AG10803 (cell line): ENCODE measurements around the gene L3MBTL3.

Experiments used
- DNase-seq: peaks from one replicate; pipeline ENCODE4 v3.0.0; 2010; ENCODE audit warnings: low read depth
- H3K4me3 ChIP-seq: 2 replicates; pipeline ENCODE4 v1.5.1; 2011; ENCODE audit warnings: mild to moderate bottlenecking, low read length, control low read depth
- TF ChIP-seq, protein P1 (sequence below): conservative IDR thresholded peaks from 2 replicates; pipeline ENCODE4 v1.5.1; 2011; ENCODE audit warnings: mild to moderate bottlenecking, low read length, control low read depth, inconsistent platforms

The L3MBTL3 gene

GRCh38 chr6:130070792-130071191, 52.4 kb downstream of the L3MBTL3 start:
- TF ChIP-seq, protein P1, sequence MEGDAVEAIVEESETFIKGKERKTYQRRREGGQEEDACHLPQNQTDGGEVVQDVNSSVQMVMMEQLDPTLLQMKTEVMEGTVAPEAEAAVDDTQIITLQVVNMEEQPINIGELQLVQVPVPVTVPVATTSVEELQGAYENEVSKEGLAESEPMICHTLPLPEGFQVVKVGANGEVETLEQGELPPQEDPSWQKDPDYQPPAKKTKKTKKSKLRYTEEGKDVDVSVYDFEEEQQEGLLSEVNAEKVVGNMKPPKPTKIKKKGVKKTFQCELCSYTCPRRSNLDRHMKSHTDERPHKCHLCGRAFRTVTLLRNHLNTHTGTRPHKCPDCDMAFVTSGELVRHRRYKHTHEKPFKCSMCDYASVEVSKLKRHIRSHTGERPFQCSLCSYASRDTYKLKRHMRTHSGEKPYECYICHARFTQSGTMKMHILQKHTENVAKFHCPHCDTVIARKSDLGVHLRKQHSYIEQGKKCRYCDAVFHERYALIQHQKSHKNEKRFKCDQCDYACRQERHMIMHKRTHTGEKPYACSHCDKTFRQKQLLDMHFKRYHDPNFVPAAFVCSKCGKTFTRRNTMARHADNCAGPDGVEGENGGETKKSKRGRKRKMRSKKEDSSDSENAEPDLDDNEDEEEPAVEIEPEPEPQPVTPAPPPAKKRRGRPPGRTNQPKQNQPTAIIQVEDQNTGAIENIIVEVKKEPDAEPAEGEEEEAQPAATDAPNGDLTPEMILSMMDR = no peak
- DNase-seq = peak; percentile 24

GRCh38 chr6:130075879-130076460, 57.6 kb downstream of the L3MBTL3 start:
- no peak for DNase-seq
- TF ChIP-seq, protein P1 = no peak
- no peak overlapping the region for H3K4me3 ChIP-seq

More at GRCh38 chr6:130070792-130071191, 52.4 kb downstream of the L3MBTL3 start:
- no peak overlapping the region for H3K4me3 ChIP-seq

GRCh38 chr6:130076512-130076911, 58.1 kb downstream of the L3MBTL3 start:
- DNase-seq = peak; percentile 13

DNA sequence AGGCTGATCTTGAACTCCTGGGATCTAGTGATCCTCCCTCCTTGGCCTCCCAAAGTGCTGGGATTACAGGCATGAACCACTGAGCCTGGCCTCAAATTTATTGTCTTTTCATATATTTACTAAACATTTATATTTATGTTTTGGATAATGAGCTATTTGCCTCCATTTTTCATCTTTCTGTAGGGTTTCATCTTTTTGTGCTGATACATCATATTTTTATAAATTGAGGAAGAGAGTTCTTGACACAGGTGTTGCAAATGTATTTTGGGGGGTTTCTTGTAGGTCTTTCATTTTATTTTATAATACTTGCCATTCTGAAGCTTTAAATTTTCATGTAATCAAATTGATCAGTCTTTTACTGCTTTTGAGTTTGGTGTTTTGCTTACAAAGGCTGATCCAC, 72.4 kb downstream of the L3MBTL3 start:
- no peak overlapping the region for H3K4me3 ChIP-seq

More at GRCh38 chr6:130076512-130076911, 58.1 kb downstream of the L3MBTL3 start:
- H3K4me3 ChIP-seq = no peak overlapping the region
- TF ChIP-seq, protein P1 = peak; percentile 47

GRCh38 chr6:130093546-130093945, 75.2 kb downstream of the L3MBTL3 start:
- H3K4me3 ChIP-seq = no peak overlapping the region
- DNase-seq = no peak
- TF ChIP-seq, protein P1 = no peak

More for the DNA sequence above, 72.4 kb downstream of the L3MBTL3 start:
- no peak for DNase-seq
- TF ChIP-seq, protein P1 = no peak

DNA sequence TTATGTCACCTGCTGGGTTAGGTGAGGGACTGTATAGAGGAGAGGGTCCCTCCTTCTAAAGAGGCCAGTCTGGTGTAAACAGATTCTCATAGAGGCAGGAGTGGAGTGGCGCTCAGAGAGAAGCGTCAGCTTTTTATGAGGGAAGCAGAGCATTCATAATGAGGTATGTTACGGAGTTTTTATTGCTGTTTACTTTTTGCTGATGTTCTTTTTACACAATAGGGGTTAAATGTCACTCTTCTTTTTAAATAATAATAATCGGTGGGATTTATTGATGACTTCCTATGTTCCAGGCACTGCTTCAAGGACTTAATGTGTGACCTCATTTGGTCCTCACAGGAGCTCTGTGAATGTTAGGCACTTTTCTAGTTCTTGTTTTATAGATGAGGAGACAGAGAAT, 79.9 kb downstream of the L3MBTL3 start:
- TF ChIP-seq, protein P1 = no peak
- no peak for DNase-seq
- H3K4me3 ChIP-seq = no peak overlapping the region

DNA sequence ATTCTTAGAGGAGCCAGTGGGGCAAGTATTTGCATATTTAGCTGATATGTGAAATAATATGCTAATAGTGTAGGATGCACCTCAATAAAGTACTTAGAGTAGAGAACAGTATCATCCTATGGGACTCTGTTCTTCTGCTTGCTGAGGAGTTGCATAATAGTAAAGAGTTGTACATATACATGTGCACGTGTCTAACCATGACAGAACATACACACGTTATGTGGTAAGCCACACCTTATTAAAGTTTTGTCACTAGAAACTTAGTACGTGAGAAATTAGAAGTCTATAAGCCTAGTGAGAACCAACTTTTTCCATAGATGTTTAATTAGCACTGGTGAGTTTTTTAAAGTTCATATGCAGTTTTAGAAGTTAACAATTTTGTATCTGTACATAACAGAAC, 80.7 kb downstream of the L3MBTL3 start:
- H3K4me3 ChIP-seq = no peak overlapping the region
- no peak for DNase-seq
- TF ChIP-seq, protein P1 = no peak
